HG02943 (cell line): Measurements from ENCODE around the gene KCNK5.

Source experiments
- ATAC-seq: cut with Tn5 transposase; IDR thresholded peaks from one replicate; pipeline ENCODE4 v1.9.1; 2021; ENCODE audit warnings: mild to moderate bottlenecking, low read depth, moderate library complexity; ENCODE audit not compliant: unreplicated experiment

KCNK5 gene

GRCh38 chr6:39178804-39179203, 50.5 kb downstream of the KCNK5 start:
- no peak for ATAC-seq

- ATAC-seq, result no peak
These were observed 51.0 kb downstream of the KCNK5 start for GRCh38 chr6:39178235-39178634.

GRCh38 chr6:39177130-39177529, 52.1 kb downstream of the KCNK5 start:
- ATAC-seq, result no peak

- no peak for ATAC-seq
These were observed 56.0 kb downstream of the KCNK5 start for GRCh38 chr6:39173270-39173669.

- ATAC-seq, result no peak
These were observed 56.9 kb downstream of the KCNK5 start for GRCh38 chr6:39172377-39172757.

- ATAC-seq, result no peak
These were observed 57.5 kb downstream of the KCNK5 start for GRCh38 chr6:39171489-39172376.

- no peak for ATAC-seq
These were observed 58.4 kb downstream of the KCNK5 start for GRCh38 chr6:39170860-39171259.

- no peak for ATAC-seq
These were observed 58.9 kb downstream of the KCNK5 start for GRCh38 chr6:39170389-39170788.

GRCh38 chr6:39169448-39170344, 59.6 kb downstream of the KCNK5 start:
- no peak for ATAC-seq

GRCh38 chr6:39167866-39168625, 61.2 kb downstream of the KCNK5 start:
- ATAC-seq, result no peak

GRCh38 chr6:39167321-39167720, 62.0 kb downstream of the KCNK5 start:
- ATAC-seq, result no peak

- no peak for ATAC-seq
These were observed 62.4 kb downstream of the KCNK5 start for GRCh38 chr6:39166912-39167290.

- no peak for ATAC-seq
These were observed 62.9 kb downstream of the KCNK5 start for GRCh38 chr6:39166189-39166911.

GRCh38 chr6:39157511-39157910, 71.8 kb downstream of the KCNK5 start:
- no peak for ATAC-seq

- ATAC-seq, result no peak
These were observed 72.5 kb downstream of the KCNK5 start for GRCh38 chr6:39156801-39157200.

GRCh38 chr6:39154705-39155104, 74.6 kb downstream of the KCNK5 start:
- no peak for ATAC-seq

- no peak for ATAC-seq
These were observed 75.4 kb downstream of the KCNK5 start for GRCh38 chr6:39153766-39154397.

GRCh38 chr6:39152262-39152661, 77.0 kb downstream of the KCNK5 start:
- no peak for ATAC-seq

- no peak for ATAC-seq
These were observed 78.1 kb downstream of the KCNK5 start for GRCh38 chr6:39151211-39151610.
